HG02840 (cell line): Measurements from ENCODE around the gene SNRPD2.
"Not testable (repeated sequence)": the region's sequence is repeated elsewhere in the genome, so short reads cannot be mapped to it uniquely, and the experiment has no call there.

Experiments
- ATAC-seq: cut with Tn5 transposase; IDR thresholded peaks from one replicate; pipeline ENCODE4 v1.9.1; 2021; ENCODE audit warnings: mild to moderate bottlenecking, moderate library complexity, moderate number of reproducible peaks; ENCODE audit not compliant: unreplicated experiment, low FRiP score

The SNRPD2 gene

DNA sequence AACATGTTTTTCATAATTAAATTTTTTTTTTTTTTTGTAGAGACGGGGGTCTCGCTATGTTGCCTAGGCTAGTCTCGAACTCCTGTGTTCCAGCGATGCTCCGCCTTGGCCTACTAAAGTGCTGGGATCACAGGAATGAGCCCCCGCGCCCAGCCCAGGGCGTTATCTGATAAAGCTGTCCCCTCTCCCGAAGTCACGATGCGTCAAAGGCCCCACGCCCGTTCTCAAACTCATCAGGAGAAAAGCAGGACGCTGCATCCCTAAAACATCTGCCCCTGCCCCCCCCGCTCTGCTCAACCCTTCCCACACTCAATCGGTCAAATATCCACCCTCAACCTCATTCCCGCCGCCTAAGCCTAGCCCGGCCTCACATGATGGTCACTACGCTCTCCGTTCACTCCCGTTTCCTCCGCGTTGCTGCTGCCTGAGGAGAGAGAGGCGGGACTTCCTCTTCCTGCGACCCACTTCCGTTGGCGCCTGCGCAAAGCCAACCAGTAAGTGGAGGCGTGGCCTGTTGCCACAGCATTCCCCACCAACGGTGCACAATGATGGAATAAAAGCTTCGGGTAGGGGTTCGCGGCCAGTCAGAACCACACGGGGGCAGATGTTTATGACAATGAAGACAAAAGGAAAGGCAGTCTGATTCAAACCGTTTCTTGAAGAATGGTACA lies at the start of gene SNRPD2:
Gene SNRPD2, minus strand, starts transcription at position 438 of the 671 bp plus-strand sequence. Its CDS starts 65 bp downstream, at position 373.
- peak; percentile 49 for ATAC-seq

DNA sequence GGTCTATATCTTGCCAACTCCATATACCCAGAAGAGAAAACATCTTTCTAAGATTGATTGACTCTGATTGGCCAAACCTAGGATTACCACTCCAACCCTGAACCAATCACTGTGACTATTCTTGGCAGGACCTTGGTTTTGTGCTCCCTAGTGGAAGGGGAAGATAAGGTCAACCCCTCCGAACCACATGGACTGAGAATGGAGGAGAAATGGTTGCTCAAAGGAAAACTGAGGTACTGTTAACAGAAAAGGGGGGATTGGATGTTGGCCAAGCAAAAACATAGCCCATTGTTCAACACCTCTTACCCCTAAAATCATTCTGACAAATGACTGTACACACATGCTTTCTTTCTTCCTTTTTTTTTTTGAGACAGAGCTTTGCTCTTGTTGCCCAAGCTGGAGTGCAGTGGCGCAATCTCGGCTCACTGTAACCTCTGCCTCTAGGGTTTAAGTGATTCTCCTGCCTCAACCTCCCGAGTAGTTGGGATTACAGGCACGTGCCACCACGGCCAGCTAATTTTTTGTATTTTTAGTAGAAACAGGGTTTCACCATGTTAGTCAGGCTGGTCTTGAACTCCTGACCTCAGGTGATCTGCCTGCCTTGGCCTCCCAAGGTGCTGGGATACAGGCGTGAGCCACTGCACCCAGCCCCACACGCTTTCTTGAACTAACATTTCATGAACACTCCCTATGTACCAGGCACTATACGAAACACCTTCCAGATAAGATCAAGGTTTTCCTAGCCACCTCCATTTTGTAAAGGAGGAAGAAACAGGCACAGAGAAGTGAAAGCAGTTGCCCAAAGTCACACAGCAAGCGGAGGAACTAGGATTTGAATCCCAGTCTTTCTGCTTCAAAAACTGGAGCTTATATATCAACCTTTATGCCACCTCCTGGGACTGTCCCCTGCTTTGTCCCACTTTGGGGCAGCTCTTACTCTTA lies 48.0 kb upstream of the SNRPD2 start:
- no peak for ATAC-seq

DNA sequence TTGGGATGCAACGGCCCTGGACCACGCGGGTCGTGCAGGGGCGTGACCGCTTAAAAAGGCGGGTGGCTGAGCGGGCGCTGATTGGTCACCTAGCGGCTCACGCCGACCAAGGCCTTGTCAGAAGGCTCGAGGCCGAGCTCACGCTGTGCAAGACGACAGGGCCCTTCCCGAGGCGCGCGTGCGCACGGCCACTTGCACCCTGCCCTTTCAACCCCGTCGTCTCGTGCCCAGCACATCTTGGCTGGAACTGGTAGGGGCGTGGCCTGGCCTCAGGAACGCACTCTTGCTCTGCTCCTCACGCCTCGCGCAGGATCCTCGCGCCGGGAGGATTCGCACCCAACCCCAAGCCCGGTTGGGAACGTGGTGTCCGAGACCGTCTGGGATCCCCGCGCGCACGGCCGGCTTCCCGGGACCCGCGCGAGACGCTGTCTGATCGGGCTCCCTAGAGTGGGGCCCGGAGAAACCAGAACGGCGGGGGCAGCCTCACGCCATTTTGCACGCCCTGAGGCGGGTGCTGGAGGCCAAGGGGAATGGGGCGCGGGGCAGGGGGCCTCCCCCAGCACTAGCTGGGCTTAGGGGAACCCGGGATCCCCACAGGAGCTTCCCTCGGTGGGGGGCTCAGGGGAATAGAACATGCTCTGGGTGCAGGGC lies 41.5 kb upstream of the SNRPD2 start, which contains the start of gene MEIOSIN:
Gene MEIOSIN, plus strand, starts transcription at position 280 of the 651 bp plus-strand sequence. CDS start 1,938 bp downstream, outside the sequence.
- ATAC-seq, result no peak

DNA sequence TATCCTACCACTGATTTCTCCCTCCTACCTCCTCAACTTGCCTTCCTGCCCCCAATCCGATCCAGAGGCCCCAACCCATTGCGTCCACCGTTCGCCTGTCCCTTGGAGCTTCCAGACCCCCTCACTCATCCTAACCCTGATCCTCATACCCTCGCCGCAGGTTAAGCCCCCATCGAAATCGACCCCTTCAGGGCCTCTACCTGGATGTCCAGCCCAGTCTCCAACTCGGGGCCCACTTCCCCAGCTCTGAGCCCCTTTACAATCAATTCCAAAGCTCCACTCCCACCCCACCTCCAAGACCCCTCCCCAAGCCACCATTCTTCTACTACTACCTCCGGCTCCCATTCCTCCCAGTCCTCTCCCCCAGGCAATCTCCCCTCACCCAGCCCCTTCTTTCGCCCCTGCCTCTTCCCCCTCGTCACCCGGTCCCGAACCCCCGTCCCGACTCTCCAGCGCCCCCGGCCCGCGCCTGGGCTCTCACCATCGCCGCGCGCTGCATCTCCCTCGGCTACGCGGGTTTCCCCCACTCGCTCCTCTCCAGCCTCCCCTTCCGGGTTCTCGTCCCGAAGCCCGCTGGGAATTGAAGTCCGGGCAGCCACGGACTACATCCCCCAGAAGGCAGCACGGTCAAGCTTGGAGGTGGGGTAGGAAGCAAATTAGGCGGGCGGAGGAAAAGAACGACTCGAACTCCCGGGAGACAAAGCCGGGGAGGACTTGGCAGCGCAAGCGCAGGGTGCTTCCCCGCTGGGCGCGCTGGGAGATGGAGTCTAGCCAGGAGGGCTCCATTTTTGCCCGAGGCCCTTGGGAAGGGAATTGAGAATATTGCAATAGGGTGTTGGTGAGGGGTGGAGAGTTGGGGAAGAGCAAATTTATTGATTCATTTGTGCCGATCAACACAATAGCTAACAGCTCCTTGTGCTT lies 38.9 kb upstream of the SNRPD2 start, which contains the start of gene FBXO46:
Gene FBXO46, minus strand, starts transcription at position 529 of the 921 bp plus-strand sequence. CDS start 17,401 bp downstream, outside the sequence.
- ATAC-seq, result peak; percentile 93

DNA sequence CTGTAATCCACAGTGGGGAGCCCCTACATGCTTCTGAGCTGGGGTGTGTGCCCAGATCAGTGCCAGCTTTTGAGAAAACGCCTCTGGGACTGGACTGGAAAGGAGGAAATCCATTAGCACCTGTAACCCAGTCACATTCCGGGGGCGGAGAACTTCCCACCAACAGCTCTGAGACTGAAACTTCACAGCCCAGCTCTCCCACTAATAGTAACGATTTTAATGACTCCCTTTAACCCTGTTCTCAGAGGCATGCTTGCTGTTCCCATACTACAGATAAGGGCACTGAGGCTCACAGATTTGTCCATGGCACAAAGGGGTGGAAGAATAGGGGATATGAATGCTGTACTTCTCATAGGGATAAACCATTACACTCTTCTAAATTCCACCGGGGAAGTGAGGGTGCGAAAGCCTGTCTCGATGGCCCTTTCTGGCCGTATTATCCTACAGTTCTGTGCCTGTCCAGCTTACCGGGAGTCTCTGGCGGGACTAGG lies 38.1 kb upstream of the SNRPD2 start:
- ATAC-seq, result no peak

DNA sequence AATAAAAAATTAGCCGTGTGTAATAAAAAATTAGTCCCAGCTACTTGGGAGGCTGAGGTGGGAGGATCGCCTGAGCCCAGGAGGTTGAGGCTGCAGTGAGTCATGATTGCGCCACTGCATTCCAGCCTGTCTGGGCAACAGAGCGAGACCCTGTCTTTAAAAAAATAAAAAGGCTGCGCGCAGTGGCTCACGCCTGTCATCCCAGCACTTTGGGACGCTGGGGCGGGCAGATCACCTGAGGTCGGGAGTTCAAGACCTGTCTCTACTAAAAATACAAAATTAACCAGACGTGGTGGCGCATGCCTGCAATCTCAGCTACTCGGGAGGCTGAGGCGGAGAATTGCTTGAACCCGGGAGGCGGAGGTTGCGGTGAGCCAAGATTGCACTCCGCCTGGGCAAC lies 36.9 kb upstream of the SNRPD2 start:
- ATAC-seq, result not testable (repeated sequence)

DNA sequence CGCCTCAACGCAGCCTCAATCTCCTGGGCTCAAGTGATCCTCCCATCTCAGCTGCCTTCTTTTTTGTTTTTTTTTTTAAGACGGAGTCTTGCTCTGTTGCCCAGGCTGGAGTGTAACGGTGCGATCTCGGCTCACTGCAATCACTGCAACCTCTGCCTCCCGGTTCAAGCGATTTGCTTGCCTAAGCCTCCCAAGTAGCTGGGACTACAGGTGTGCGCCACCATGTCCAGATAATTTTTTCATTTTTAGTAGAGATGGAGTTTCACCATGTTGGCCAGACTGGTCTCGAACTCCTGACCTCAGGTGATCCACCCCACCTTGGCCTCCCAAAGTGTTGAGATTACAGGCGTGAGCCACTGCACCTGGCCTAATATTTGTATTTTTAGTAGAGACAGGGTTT lies 28.3 kb upstream of the SNRPD2 start:
- ATAC-seq, result not testable (repeated sequence)

DNA sequence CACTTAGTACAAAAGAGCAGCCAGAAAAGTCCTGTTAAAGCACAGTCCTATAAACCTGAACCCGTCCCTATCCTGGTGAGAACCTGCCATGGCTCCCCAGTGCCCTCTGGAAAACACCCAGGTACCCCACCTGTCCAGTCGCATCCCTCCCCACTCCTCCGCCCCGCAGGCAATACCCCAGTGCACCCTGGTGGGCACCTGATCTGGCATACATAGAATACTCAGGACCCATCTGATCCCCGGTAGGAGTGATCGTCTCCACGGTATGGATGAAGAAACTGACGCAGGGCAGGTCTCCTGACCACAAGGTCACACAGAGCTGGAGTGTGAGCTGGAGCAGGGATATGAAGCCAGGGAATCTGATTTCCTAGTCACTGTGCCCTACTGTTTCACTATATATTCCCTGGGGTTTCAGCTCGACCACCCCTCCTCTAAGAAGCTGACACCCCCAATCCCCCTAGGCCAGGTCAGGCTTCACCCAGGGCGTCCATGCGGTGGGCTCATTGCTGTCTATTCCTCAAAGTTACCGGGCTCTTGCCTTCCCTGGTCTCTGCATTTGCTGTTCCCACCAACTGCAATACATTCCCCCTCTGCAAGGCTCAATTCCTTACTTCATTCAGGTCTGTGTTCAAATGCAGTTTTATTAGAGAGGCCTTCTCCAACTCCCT lies 26.4 kb upstream of the SNRPD2 start:
- ATAC-seq, result no peak

DNA sequence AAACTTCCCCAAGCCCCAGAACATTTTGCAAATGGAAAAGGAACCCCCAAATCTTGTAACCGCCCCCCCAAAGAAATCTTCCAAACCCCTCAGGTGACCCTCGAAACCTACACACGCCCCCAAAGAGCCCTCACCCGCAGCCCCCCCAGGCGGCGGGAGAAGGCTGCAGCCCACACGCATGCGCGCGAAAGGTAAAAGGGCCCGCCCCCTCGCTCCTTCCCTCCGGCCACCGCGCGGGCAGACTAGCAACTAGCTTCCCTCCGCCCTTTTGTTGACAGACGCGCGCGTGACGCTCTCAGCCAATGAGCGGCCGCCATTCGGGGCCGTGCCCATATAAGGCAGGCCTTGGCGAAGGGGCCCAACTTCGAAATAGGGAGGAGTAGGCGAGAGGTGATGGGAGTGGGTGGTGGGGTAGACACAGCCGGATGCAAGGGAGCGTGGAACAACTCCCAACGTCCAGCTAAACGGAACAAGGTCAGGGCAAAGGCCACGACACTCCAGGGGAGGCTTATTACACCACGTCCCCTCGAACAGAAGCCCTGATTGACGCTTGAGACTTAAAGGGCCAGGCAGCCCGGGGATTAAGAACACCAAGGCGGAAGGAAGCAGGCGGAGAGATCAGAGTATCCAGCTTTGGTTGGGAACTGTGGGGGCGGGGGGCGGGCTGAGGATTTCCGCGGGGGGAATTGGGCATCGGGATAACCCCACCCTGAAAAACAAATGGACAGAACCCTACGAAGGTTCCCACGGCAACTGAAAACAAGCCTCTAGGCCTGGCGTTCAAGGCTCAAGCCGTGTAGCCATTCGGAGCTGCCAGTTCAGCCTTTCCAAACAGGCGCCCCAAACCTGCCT lies 25.6 kb upstream of the SNRPD2 start:
- ATAC-seq, result peak; percentile 90

DNA sequence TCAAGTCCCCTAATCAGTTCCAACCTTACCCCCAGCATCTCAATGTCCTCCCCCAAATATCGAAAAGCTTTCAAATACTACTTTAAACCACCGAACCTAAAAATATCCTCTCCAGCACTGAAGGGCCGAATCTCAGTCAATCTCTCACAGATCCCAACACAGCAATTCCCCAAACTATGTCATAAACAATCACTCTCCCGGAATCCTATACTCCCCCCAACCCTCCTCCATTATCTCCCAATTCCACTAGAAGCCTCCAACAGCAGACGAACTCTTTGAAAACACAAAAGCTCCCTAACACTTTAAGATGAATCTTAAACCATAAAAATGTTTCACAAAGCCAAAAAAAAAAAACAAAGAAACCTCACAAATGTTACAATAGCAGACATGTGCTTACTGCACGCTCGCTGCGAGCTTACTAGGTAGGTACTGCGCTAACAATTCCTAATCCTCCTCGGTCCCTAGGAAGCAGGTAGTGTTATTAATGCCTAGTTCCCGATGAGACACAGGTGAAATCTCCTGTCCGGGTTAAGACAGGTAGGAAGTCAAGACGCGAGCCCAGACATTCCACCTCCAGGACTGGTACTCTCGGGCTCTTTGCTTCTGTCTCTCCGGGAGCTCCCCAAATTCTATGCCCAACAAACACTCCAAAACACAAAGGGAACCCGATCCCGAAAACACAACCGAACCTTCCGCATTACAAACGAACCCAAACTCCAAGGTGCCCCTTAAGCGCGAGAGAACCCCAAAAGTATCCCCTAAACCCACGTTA lies 24.8 kb upstream of the SNRPD2 start:
- no peak for ATAC-seq

DNA sequence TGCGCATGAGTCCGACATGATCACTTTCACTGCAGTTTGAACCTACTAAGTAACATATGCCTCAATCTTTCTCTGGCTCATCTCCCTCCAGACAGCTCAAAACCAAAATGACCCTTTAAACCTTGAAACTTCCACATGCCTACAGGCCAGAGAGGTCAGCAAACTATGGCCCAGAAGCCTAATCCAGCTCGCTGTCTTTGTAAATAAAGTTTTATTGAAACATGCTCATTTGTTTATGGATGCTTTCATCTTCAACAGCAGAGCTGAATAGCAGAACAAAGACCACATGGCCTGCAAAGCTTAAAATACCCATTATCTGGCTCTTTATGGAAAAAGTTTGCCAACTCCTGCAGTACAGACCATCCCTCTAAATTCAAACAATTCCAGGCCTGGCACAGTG lies 23.4 kb upstream of the SNRPD2 start:
- ATAC-seq, result no peak

DNA sequence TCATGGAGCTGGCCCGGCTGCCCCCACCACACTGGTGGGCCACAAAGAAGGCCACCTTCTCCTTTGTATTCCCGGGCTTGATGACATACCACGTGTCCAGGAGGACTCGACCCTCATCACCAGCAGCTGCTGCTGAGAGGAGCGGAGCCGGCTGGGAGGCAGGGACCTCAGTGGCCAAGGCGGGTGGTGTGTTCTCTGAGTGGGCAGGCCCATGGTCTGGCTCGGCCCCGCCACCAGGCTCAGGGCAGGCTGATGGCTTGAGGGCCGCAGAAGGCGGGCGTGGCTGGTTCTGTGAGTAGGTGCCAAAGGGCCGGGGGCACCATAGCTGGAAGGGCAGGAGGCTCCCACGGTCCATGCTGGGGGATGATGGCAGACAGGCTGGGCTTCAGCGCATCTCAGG lies 21.4 kb upstream of the SNRPD2 start:
- ATAC-seq, result no peak

DNA sequence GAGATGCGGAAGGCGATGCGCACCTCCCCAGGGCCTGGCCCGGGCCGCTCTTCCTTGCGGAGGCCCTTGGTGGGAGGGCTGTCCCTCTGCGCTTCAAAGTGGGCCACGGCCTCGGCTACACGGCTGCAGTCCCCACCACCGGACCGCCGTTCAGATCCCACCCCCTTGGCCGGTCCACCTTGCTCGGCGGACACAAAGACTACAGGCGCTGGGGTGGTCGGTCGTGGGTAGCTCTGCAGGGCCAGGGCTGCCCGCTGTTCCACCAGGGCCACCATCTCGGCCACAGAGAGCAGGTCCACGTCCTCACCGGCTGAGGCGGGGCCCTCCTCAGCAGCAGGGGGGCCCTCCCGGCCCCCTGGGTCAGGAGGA lies 20.9 kb upstream of the SNRPD2 start:
- ATAC-seq, result no peak

DNA sequence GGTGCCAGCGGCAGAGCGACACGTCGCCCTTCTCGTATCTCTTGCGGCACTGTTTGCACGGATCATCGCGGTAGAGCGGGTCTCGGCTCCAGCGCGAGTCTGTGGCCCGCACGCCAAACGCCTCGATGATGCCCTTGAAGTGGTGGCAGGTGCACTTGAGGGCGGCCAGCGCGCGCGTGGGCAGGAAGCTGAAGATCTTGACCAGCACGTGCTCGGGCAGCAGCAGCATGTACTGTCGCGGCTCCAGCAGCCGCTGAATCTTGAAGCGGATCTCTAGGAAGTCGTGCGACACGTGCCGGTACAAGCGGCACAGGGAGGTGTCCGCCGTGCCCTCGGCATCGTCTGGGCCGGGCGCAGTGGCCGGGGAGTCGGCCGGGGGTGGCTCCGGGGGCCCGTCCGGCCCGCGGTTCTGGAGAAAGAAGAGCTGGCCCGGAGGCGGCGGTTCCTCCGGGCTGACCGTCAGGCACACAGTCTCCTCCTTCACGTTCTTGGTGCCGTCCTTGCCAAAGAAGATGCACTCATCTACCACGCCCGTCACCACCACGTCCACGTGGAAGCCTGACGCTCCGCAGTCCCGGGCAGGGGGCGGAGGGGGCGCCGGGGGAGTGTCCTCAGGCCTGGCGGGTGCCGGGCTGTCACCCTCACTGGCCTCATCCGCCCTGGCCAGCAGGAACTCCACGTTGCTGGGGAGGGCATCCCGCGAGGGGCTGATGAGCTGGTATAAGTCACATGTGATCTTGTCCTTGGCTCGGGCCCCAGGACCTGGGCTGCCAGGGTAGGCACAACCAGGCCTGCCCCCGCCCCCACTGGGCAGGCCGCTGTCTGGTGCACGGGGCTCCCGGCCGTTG lies 20.3 kb upstream of the SNRPD2 start:
- no peak for ATAC-seq

DNA sequence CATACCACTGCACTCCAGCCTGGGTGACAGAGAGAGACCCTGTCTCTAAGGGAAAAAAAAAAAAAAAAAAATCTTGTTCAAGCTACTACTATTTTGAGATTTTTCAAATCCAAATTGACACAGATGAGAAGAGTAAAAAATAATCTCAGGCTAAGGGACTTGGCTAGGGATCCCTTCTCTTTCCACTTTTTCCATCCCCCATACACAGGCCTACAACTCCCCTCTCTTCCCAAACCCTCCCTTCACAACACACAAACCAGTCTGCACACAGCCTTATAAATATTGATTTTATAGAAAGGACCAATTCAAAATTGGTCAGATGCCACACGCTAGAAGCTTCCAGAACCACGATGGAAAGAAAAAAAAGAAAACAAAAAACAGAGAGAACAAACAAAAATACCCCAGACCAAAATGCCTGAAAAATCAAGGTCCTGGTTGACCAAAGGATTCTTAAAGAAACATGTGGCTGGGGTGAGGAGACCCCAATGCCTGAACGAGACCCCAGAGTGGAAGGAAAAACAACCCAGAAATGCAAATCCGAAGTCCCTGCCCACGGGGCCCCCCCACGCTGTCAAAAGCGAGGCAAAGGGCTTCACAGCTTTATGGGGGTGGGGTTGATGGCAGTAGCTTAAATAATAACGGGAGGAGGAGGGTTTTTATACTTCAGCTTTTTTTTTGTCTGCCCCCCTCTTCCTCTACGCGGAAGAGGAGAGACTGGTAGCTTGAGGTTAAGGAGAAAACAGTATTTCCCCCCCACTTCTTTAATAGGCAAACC lies 18.8 kb upstream of the SNRPD2 start:
- no peak for ATAC-seq
